HG02981 (cell line): ENCODE results near the gene TEX54.

Source experiments
- ATAC-seq: cut with Tn5 transposase; IDR thresholded peaks from one replicate; pipeline ENCODE4 v1.9.1; 2021; ENCODE audit warnings: mild to moderate bottlenecking, moderate library complexity; ENCODE audit not compliant: unreplicated experiment

Gene TEX54

DNA sequence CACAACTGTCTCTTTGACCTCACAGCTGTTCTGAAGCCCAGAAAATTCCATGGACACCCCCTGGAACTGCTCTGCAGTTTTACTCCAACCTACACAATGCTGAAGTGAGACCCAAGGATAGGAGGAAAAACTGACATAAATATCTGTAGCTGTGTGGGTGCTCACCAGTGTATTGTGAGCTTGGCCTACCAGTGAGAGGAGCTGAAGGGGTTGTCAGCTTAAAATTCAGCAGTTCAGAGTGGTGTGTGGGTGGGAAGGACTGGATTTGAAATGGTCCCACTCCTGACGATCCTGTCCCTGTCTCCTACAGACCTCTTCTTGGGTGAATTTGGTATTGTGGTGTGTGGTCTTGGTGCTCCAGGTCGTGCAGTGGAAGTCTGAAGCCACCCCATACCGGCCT, 43.1 kb downstream of the TEX54 start:
- ATAC-seq, result no peak

DNA sequence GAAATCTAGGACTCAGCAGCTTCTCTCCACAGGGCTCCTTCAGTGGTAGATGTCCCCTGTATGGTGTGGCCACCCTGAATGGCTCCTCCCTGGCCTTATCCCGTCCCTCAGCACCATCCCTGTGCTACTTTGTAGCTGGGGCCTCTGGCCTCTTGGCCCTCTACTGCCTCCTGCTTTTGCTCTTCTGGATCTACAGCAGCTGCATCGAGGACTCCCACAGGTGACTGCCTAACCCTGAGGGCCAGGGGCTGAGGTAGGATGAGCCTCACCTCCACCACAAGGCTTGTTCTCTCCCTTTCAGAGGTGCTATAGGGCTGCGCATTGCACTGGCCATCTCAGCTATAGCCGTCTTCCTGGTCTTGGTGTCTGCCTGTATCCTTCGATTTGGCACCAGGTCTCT, 43.6 kb downstream of the TEX54 start:
- ATAC-seq, result no peak

DNA sequence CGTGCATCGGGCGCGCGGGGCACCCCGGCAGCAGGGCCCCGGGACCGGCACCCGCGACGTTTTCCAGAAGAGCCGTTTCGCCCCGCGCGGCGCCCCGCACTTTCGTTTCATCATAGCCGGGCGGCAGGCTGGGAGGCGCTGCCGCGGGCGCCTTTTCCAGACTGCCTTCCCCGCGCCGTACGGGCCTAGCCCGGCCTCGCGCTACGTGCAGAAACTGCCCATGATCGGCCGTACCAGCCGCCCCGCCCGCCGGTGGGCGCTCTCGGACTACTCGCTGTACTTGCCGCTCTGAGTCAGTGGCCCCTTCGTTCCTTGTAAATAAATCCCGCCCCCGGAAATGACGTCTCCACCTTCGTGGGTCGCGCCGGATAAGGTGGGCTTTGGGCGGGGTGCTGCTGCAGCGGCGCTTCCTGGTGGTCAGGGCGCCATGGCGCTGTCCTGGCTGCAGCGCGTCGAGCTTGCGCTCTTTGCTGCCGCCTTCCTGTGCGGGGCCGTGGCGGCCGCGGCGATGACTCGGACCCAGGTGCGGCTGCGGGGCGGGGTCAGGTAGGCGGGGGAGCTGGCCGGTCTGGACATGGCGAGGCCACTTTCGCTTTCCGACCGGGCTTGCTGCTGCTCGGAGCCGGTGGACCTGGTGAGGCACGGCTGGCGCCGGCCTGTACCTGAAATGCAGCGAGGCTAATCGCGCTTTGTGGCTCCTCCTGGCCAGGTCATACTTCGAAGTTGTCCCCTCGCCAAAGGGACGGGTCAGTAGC, 45.5 kb downstream of the TEX54 start, which contains the start of gene TMEM179B:
Gene TMEM179B (plus strand): TSS at position 398 of the 755 bp plus-strand sequence. CDS start 30 bp downstream, at position 428.
- peak; percentile 75 for ATAC-seq

DNA sequence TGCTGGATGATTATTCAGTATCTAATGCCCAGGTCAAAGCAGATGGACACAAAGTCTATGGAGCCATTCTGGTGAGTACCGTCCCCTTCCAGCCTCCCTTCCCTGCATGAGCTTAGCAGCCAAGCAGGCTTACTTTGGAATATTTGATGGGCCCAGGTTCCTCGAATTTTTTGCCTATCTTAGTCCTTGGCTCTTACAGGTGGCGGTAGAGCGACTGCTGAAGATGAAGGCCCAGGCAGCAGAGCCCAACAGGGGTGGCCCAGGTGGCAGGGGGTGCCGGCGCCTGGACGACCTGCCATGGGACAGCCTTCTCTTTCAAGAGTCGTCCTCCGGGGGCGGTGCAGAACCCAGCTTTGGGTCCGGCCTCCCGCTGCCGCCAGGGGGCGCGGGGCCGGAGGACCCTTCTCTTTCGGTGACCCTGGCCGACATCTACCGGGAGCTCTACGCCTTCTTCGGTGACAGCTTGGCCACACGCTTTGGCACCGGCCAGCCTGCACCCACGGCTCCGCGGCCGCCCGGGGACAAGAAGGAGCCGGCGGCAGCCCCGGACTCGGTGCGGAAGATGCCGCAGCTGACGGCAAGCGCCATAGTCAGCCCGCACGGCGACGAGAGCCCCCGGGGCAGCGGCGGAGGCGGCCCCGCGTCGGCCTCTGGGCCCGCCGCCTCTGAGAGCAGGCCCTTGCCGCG, 46.2 kb downstream of the TEX54 start:
- peak; percentile 60 for ATAC-seq

DNA sequence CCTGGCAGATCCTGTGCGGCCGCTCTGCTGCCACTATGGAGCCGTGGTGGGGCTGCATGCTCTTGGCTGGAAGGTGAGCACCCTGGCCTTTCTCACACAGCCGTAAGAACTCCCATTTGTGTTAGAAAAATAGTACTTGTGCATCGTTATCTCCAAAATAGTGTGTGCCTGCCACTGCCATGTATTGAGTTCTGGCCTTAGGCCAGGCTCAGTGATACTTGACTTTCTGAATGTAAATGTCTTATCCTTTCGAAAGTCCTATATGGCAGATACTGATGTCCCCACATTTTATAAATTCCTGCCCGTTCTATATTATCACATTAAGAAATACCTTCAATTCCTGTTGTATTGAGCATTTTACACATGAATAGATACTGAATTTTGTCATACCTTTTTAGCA, 49.9 kb downstream of the TEX54 start:
- no peak for ATAC-seq
